ENCODE measurements around the gene AQP6.

Gene AQP6

GRCh38 chr12:49947593-49948226 lies 25.0 kb upstream of the AQP6 start:
- TF ChIP-seq YY1 (IDR thresholded peaks at IDR 0.05; ENCODE audit: low read depth) = no peak
- no peak for TF ChIP-seq CREB1 (IDR thresholded peaks at IDR 0.05; ENCODE audit: low read depth)
- TF ChIP-seq USF1 (IDR thresholded peaks at IDR 0.05) = no peak
- TF ChIP-seq TEAD4 (IDR thresholded peaks at IDR 0.05) = no peak
- TF ChIP-seq TAF1 (IDR thresholded peaks at IDR 0.05; ENCODE audit: low read depth) = no peak
- no peak for TF ChIP-seq TCF12 (IDR thresholded peaks at IDR 0.05; ENCODE audit: low read depth)

GRCh38 chr12:49948866-49949845 lies 23.6 kb upstream of the AQP6 start:
- TF ChIP-seq REST (IDR thresholded peaks at IDR 0.05; ENCODE audit: low read depth) (no peak), USF1 (IDR thresholded peaks at IDR 0.05) (no peak), YY1 (IDR thresholded peaks at IDR 0.05; ENCODE audit: low read depth) (no peak), CEBPB (IDR thresholded peaks at IDR 0.05) (no peak), TCF12 (IDR thresholded peaks at IDR 0.05; ENCODE audit: low read depth) (no peak), CREB1 (IDR thresholded peaks at IDR 0.05; ENCODE audit: low read depth) (no peak), TEAD4 (IDR thresholded peaks at IDR 0.05) (no peak), NFIC (IDR thresholded peaks at IDR 0.05) (no peak), TAF1 (IDR thresholded peaks at IDR 0.05; ENCODE audit: low read depth) (no peak), MAX (IDR thresholded peaks at IDR 0.05) (no peak), ZBTB7A (IDR thresholded peaks at IDR 0.05; ENCODE audit: low read depth) (no peak), FOXM1 (IDR thresholded peaks at IDR 0.05; ENCODE audit: borderline replicate concordance, low read depth) (no peak), RAD21 (IDR thresholded peaks at IDR 0.05; ENCODE audit: low read depth) (no peak), EGR1 (IDR thresholded peaks at IDR 0.05) (no peak), EP300 (IDR thresholded peaks at IDR 0.05; ENCODE audit: borderline replicate concordance) (no peak)

- TF ChIP-seq TAF1 (IDR thresholded peaks at IDR 0.05; ENCODE audit: low read depth) (no peak), FOXM1 (IDR thresholded peaks at IDR 0.05; ENCODE audit: borderline replicate concordance, low read depth) (no peak), REST (IDR thresholded peaks at IDR 0.05; ENCODE audit: low read depth) (no peak), EGR1 (IDR thresholded peaks at IDR 0.05) (no peak), CEBPB (IDR thresholded peaks at IDR 0.05) (no peak), MAX (IDR thresholded peaks at IDR 0.05) (no peak), USF1 (IDR thresholded peaks at IDR 0.05) (no peak), RAD21 (IDR thresholded peaks at IDR 0.05; ENCODE audit: low read depth) (no peak), CREB1 (IDR thresholded peaks at IDR 0.05; ENCODE audit: low read depth) (no peak)
Observed at GRCh38 chr12:49949866-49950265, 22.9 kb upstream of the AQP6 start.

- TF ChIP-seq ZBTB7A (IDR thresholded peaks at IDR 0.05; ENCODE audit: low read depth) (no peak), REST (IDR thresholded peaks at IDR 0.05; ENCODE audit: low read depth) (no peak), EGR1 (IDR thresholded peaks at IDR 0.05) (no peak), CREB1 (IDR thresholded peaks at IDR 0.05; ENCODE audit: low read depth) (no peak), TAF1 (IDR thresholded peaks at IDR 0.05; ENCODE audit: low read depth) (no peak), USF1 (IDR thresholded peaks at IDR 0.05) (no peak), TEAD4 (IDR thresholded peaks at IDR 0.05) (no peak), YY1 (IDR thresholded peaks at IDR 0.05; ENCODE audit: low read depth) (no peak), NFIC (IDR thresholded peaks at IDR 0.05) (no peak), CEBPB (IDR thresholded peaks at IDR 0.05) (no peak), RAD21 (IDR thresholded peaks at IDR 0.05; ENCODE audit: low read depth) (no peak)
Observed at GRCh38 chr12:49950273-49951251, 22.2 kb upstream of the AQP6 start, which contains the start of gene AQP2. Gene AQP2, plus strand, starts transcription at chr12:49950737. Its CDS starts 94 bp downstream, at chr12:49950831.
